ENCODE data around the gene AREL1. TPM values are rescaled to one million over a fixed set of nuclear protein-coding genes. Genes with fewer than 3 reads are reported as not detected.
A peak's percentile ranks its signal among the peaks of the same experiment; 100 is the strongest.

Gene AREL1
- total and polyA plus RNA-seq, 10 of the 15 experiments (the other 5 are each of a cell fraction or from before 2014, with no cell fraction given): 6.2 to 40.4 (median 23.7) TPM

- H2AFZ ChIP-seq (ENCODE audit: control insufficient read depth, low read depth, low read length): no peak overlapping the region
- no peak overlapping the region for H3K4me3 ChIP-seq
- H3K79me2 ChIP-seq (ENCODE audit: control insufficient read depth, insufficient read depth, low read length): no peaks in the 10 kb centered on the region
- no peak for ATAC-seq
- no peak overlapping the region for H3K4me2 ChIP-seq (ENCODE audit: control insufficient read depth, insufficient read depth)
- no peaks in the 10 kb centered on the region for H3K4me1 ChIP-seq (ENCODE audit: control insufficient read depth, insufficient read depth, low read length)
- POLR2A ChIA-PET: no interaction called here
- DNase-seq (ENCODE audit: low read depth, low spot score): no peak
- H3K36me3 ChIP-seq (ENCODE audit: control insufficient read depth in 2 of 2, insufficient read depth in 2 of 2, low read length in 1 of 2): peaks cover 0 to 14% of the 10 kb centered on the region in 2 experiments; a peak in 3 of 4 replicates
- no peaks in the 10 kb centered on the region for H3K9me3 ChIP-seq (replicated peaks; ENCODE audit: control insufficient read depth, insufficient read depth, low read length)
- no peak overlapping the region for H3K9ac ChIP-seq (ENCODE audit: control insufficient read depth, insufficient read depth, low read length)
- no peak for FAIRE-seq
- H3K27ac ChIP-seq (ENCODE audit: control insufficient read depth, insufficient read depth): no peak overlapping the region
- no peaks in the 10 kb centered on the region for H4K20me1 ChIP-seq (ENCODE audit: control insufficient read depth, insufficient read depth)
- CTCF ChIA-PET: interaction anchor here (0.9 to 2.5 kb wide), 2 partner anchors 80 to 83 kb away, joined by 3 to 5 read pairs; partner anchors contain the start of gene LTBP2
- RAD21 ChIA-PET (ENCODE audit: unreplicated experiment): interaction anchor here (0.6 kb wide), 1 partner anchor 1593 kb away, joined by 3 read pairs; no protein-coding TSS in a partner anchor
- in situ Hi-C loops (cut with MboI) (no loop called here), intact Hi-C loops (cut with micrococcal nuclease; ENCODE audit: unreplicated experiment) (no loop called here)
- H3K27me3 ChIP-seq (replicated peaks in 1 of 2; ENCODE audit: control insufficient read depth in 2 of 2, insufficient read depth in 2 of 2, low read length in 1 of 2): no peaks in the 10 kb centered on the region
- TF ChIP-seq SMAD1 (IDR thresholded peaks at IDR 0.05; ENCODE audit: low read depth, partially characterized antibody) (no peak), ASH2L (IDR thresholded peaks at IDR 0.05; ENCODE audit: borderline replicate concordance, low read depth) (no peak), SREBF2 (IDR thresholded peaks at IDR 0.05; ENCODE audit: low read length) (no peak)
- TF ChIP-seq, protein P1, sequence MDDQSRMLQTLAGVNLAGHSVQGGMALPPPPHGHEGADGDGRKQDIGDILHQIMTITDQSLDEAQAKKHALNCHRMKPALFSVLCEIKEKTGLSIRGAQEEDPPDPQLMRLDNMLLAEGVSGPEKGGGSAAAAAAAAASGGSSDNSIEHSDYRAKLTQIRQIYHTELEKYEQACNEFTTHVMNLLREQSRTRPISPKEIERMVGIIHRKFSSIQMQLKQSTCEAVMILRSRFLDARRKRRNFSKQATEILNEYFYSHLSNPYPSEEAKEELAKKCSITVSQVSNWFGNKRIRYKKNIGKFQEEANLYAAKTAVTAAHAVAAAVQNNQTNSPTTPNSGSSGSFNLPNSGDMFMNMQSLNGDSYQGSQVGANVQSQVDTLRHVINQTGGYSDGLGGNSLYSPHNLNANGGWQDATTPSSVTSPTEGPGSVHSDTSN (IDR thresholded peaks at IDR 0.05; ENCODE audit: insufficient replicate concordance, low read depth, low read length): no peak
- TF ChIP-seq, protein P2, sequence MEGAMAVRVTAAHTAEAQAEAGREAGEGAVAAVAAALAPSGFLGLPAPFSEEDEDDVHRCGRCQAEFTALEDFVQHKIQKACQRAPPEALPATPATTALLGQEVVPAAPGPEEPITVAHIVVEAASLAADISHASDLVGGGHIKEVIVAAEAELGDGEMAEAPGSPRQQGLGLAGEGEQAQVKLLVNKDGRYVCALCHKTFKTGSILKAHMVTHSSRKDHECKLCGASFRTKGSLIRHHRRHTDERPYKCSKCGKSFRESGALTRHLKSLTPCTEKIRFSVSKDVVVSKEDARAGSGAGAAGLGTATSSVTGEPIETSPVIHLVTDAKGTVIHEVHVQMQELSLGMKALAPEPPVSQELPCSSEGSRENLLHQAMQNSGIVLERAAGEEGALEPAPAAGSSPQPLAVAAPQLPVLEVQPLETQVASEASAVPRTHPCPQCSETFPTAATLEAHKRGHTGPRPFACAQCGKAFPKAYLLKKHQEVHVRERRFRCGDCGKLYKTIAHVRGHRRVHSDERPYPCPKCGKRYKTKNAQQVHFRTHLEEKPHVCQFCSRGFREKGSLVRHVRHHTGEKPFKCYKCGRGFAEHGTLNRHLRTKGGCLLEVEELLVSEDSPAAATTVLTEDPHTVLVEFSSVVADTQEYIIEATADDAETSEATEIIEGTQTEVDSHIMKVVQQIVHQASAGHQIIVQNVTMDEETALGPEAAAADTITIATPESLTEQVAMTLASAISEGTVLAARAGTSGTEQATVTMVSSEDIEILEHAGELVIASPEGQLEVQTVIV (IDR thresholded peaks at IDR 0.05; ENCODE audit: borderline replicate concordance, partially characterized antibody): no peak
- WGBS (ENCODE audit: insufficient coverage, insufficient replicate concordance, low lambda C conversion rate, missing lambda C conversion rate): 98% methylated on average over 2 of the region's 2 CpGs
- SMC1A ChIA-PET (ENCODE audit: uncharacterized antibody, unreplicated experiment): no interaction called here
- BruUV-seq (replicated peaks): TSS peak; percentile 35
Measured at GRCh38 chr14:74691456-74691855, 21.4 kb downstream of the AREL1 start.

All from GM12878 (cell line).